HEK293T (cell line): Measurements from ENCODE around the gene CPED1.

Experiments used
- CTCF ChIA-PET: fragments of 350-600 bp; formaldehyde crosslinking; extraction: SDS; loops from one replicate; lab custom pipeline; 2021; ENCODE audit warnings: antibody characterized with exemption, inconsistent platforms; lab: Yijun Ruan, JAX
- POLR2A ChIA-PET: fragments of 350-600 bp; formaldehyde crosslinking; extraction: SDS; loops from one replicate; lab custom pipeline; 2020; ENCODE audit warnings: antibody characterized with exemption, inconsistent platforms; lab: Yijun Ruan, JAX
- DNase-seq: peaks from one replicate; pipeline ENCODE4 v3.0.0; 2012; ENCODE audit warnings: mixed read lengths; ENCODE audit errors: extremely low spot score
- ARNT ChIP-seq: fragments of 450-650 bp; IDR thresholded peaks from 2 replicates; pipeline ENCODE4 v1.6.1; 2017; ENCODE audit warnings: mild to moderate bottlenecking
- BHLHE40 ChIP-seq: fragments of 450-650 bp; IDR thresholded peaks from 2 replicates; pipeline ENCODE4 v1.6.1; 2016; ENCODE audit warnings: mild to moderate bottlenecking, moderate library complexity, borderline replicate concordance
- CTBP1 ChIP-seq: fragments of 450-650 bp; IDR thresholded peaks from 2 replicates; pipeline ENCODE4 v1.6.1; 2016; ENCODE audit warnings: borderline replicate concordance
- ELF4 ChIP-seq: fragments of 450-650 bp; IDR thresholded peaks from 2 replicates; pipeline ENCODE4 v1.6.1; 2017; ENCODE audit warnings: antibody characterized with exemption
- FOXA1 ChIP-seq: fragments of 450-650 bp; IDR thresholded peaks from 2 replicates; pipeline ENCODE4 v1.6.1; 2016; ENCODE audit warnings: mild to moderate bottlenecking
- FOXK2 ChIP-seq: fragments of 450-650 bp; IDR thresholded peaks from 2 replicates; pipeline ENCODE4 v1.6.1; 2016; ENCODE audit warnings: mild to moderate bottlenecking
- FOXM1 ChIP-seq: fragments of 450-650 bp; IDR thresholded peaks from 2 replicates; pipeline ENCODE4 v1.6.1; 2017; ENCODE audit warnings: mild to moderate bottlenecking, borderline replicate concordance
- HDGF ChIP-seq: fragments of 450-650 bp; IDR thresholded peaks from 2 replicates; pipeline ENCODE4 v1.6.1; 2017; ENCODE audit warnings: antibody characterized with exemption, borderline replicate concordance
- L3MBTL2 ChIP-seq: fragments of 450-650 bp; conservative IDR thresholded peaks from 2 replicates; pipeline ENCODE4 v1.6.1; 2016; ENCODE audit warnings: mild to moderate bottlenecking
- LEF1 ChIP-seq: fragments of 450-650 bp; IDR thresholded peaks from 2 replicates; pipeline ENCODE4 v1.6.1; 2017; ENCODE audit warnings: mild to moderate bottlenecking, borderline replicate concordance
- NFRKB ChIP-seq: fragments of 450-650 bp; IDR thresholded peaks from 2 replicates; pipeline ENCODE4 v1.6.1; 2016; ENCODE audit warnings: mild to moderate bottlenecking, moderate library complexity
- PKNOX1 ChIP-seq: fragments of 450-650 bp; IDR thresholded peaks from 2 replicates; pipeline ENCODE4 v1.6.1; 2016
- SP1 ChIP-seq: fragments of 450-650 bp; IDR thresholded peaks from 2 replicates; pipeline ENCODE4 v1.6.1; 2017
- SUZ12 ChIP-seq: fragments of 450-650 bp; IDR thresholded peaks from 2 replicates; pipeline ENCODE4 v1.6.1; 2016; ENCODE audit warnings: mild to moderate bottlenecking
- TARDBP ChIP-seq: fragments of 450-650 bp; IDR thresholded peaks from 2 replicates; pipeline ENCODE4 v1.6.1; 2016
- ZNF384 ChIP-seq: fragments of 450-650 bp; IDR thresholded peaks from 2 replicates; pipeline ENCODE4 v1.6.1; 2016

The CPED1 gene

DNA sequence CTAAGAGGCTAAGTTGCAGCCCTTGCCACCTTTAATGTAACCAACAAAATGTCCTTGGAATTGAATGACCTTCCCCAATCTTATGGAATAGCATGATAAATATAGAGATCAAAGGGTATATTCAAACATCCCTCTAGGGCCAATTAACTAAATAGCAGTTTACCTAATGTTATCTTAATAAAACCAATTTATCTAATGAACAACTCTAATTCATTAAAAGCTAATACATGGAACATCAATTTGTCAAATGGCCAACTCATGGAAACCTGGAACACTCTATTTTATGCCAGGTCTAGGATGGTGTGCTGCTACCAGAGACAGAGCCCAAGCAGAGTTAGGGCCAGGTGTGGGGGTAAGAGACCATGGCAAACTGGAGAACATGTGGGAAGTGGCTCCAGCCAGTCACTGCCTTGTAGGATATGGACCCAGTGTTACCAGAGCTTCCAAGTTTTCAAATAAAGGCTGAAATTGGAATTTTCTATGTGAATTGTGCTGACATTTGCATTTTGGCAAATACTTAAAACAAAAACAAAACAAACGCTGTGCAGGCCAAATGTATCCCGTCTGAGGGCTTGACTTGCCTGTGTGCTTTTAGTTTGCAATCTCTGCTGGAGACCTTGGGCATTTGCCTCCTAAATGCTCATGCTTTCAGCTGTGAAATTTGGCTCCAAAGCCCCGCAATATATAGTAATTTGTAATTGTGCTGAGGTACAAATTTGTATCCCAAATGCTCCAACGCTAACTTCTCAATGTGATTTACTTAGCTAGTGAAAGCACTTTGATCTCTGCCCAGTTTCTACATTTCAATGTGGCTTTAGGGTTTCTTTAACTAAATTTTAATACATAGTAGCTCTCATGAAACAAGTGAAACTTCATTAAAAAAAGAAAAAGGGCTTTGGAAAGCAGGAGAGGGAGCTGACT, 55.1 kb downstream of the CPED1 start:
- TF ChIP-seq LEF1 (no peak), ZNF384 (no peak), SUZ12 (no peak), ARNT (no peak), L3MBTL2 (no peak), HDGF (no peak), CTBP1 (no peak)
- CTCF ChIA-PET, result interaction anchor here (0.9 kb wide), 1 partner anchor 9 kb away, joined by 3 read pairs; no protein-coding TSS in a partner anchor
- DNase-seq, result no peak
- POLR2A ChIA-PET, result no interaction called here

GRCh38 chr7:121045090-121045489, 56.6 kb downstream of the CPED1 start:
- POLR2A ChIA-PET, result no interaction called here
- DNase-seq, result no peak
- TF ChIP-seq ELF4 (no peak), CTBP1 (no peak), FOXK2 (no peak), FOXA1 (no peak), PKNOX1 (no peak), TARDBP (no peak)
- CTCF ChIA-PET, result no interaction called here

DNA sequence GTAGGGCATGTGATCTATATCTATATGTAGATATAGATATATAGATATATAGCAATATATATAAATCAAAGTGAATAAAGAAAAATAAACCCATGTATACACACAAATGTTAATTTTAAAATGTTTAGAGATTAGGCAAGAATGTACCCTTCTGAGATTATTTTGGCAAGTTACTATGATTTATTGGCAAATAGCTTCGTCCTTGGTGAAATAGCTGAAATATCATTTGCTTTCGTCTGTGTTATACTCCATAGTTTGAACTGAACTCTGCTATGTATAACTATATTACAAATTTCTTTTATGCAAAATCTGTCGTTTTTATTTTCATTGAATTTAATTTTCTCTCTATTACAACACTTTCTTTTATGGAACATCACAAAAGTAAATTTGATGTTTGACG, 57.5 kb downstream of the CPED1 start:
- ChIA-PET POLR2A (no interaction called here), CTCF (no interaction called here)
- TF ChIP-seq ELF4, result no peak
- TF ChIP-seq L3MBTL2, result no peak
- TF ChIP-seq TARDBP, result no peak
- TF ChIP-seq HDGF, result no peak
- TF ChIP-seq PKNOX1, result no peak
- no peak for TF ChIP-seq SP1
- no peak for TF ChIP-seq NFRKB
- no peak for TF ChIP-seq BHLHE40
- no peak for TF ChIP-seq ZNF384
- no peak for TF ChIP-seq CTBP1
- no peak for TF ChIP-seq SUZ12
- TF ChIP-seq FOXA1, result no peak
- no peak for TF ChIP-seq LEF1
- TF ChIP-seq FOXM1, result no peak
- TF ChIP-seq ARNT, result no peak
- no peak for DNase-seq

DNA sequence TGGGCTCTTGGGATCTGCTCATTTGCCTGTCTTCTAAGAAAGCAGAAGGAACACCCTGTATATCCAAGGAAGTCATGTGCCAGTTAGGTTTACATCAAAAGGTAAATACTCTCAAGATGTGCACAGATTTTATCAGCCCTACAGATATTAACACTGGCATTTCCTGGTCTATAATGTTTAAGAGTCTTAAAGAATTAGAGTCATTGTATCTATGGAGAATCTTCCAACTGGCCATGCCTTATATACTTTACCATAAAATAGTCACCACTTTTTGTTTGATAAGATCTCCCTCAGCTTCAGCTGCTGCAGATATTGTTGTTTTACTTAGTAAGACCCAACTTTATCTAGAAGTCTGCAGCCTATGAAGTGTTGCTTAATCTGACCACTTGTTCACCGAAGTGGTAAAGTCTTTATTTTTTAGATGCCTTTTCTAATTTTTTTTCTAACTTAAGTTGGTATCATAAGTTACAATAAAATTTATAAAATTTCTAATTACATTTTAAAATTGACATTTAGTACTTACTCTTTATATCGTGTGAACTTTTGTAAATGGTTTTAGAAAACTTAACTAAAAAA, 58.5 kb downstream of the CPED1 start:
- ChIA-PET CTCF (no interaction called here), POLR2A (no interaction called here)
- TF ChIP-seq TARDBP (no peak), CTBP1 (no peak), SP1 (no peak), SUZ12 (no peak), ZNF384 (no peak), BHLHE40 (no peak), FOXK2 (no peak), ELF4 (no peak), FOXA1 (no peak), L3MBTL2 (no peak), HDGF (no peak), NFRKB (no peak), ARNT (no peak), PKNOX1 (no peak), FOXM1 (no peak)
- DNase-seq, result no peak

- ChIA-PET POLR2A (no interaction called here), CTCF (no interaction called here)
- DNase-seq, result no peak
- TF ChIP-seq SP1 (no peak), LEF1 (no peak), BHLHE40 (no peak), ZNF384 (no peak), PKNOX1 (no peak), ARNT (no peak), HDGF (no peak), L3MBTL2 (no peak), TARDBP (no peak), SUZ12 (no peak)
Measured at GRCh38 chr7:121048195-121048594, 59.7 kb downstream of the CPED1 start.
